GM12874 (cell line): ENCODE measurements around the gene NOS1AP.

Experiments used
- TF ChIP-seq, protein P1 (sequence below): IDR thresholded peaks from 2 replicates; pipeline ENCODE4 v1.5.1; 2011; ENCODE audit warnings: low read depth, mild to moderate bottlenecking, control low read depth, low read length, moderate library complexity; ENCODE audit not compliant: insufficient read depth

Gene NOS1AP

GRCh38 chr1:162316187-162316586 lies 246.7 kb downstream of the NOS1AP start:
- TF ChIP-seq, protein P1, sequence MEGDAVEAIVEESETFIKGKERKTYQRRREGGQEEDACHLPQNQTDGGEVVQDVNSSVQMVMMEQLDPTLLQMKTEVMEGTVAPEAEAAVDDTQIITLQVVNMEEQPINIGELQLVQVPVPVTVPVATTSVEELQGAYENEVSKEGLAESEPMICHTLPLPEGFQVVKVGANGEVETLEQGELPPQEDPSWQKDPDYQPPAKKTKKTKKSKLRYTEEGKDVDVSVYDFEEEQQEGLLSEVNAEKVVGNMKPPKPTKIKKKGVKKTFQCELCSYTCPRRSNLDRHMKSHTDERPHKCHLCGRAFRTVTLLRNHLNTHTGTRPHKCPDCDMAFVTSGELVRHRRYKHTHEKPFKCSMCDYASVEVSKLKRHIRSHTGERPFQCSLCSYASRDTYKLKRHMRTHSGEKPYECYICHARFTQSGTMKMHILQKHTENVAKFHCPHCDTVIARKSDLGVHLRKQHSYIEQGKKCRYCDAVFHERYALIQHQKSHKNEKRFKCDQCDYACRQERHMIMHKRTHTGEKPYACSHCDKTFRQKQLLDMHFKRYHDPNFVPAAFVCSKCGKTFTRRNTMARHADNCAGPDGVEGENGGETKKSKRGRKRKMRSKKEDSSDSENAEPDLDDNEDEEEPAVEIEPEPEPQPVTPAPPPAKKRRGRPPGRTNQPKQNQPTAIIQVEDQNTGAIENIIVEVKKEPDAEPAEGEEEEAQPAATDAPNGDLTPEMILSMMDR, result no peak

DNA sequence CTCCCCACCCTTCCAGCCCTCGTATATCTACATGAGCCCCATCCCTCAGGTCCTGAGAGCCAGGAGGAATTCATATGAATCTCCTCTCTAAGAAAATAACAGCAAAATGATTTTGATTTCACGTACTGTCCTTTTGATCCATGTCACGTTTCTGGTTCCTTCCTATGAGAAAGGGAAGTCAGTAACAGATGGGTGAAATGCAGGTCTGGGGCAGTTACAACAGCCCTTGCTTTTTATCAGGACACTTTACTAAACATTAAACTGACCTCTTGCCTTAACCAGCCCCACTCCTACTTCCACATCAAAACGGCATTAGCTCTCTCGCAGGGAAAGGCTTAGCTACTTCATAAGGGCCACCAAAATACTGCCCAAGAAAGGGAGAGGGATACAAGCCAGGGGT lies 248.1 kb downstream of the NOS1AP start:
- TF ChIP-seq, protein P1, result no peak

- TF ChIP-seq, protein P1, result no peak
Observed at GRCh38 chr1:162319493-162320175, 250.1 kb downstream of the NOS1AP start.

DNA sequence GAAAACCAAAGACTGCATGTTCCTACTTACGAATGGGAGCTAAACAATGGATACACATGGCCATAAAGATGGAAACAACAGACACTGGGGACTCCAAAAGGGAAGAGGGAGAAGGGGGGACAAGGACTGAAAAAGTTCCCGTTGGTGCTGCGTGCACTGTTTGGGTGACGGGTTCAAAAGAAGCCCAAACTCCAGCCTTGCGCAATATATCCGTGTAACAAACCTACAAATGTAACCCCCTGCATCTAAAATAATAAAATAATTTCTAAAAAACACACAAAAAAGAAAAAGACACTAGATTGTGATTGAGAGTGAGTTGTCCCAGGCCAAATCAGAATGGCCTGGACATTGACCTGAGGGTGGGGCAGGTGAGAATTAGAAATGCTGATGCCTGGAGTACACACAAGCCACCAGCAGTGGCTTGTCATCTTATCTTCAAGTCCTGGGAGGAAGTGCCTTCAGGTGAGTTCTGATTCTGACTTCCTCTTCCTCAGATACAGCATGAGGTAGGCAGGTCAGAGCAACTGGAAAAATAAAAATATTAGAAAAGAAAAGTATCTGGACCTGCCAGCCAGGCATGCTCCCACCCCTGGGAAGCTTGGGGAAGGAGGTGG lies 252.4 kb downstream of the NOS1AP start:
- TF ChIP-seq, protein P1, result no peak

DNA sequence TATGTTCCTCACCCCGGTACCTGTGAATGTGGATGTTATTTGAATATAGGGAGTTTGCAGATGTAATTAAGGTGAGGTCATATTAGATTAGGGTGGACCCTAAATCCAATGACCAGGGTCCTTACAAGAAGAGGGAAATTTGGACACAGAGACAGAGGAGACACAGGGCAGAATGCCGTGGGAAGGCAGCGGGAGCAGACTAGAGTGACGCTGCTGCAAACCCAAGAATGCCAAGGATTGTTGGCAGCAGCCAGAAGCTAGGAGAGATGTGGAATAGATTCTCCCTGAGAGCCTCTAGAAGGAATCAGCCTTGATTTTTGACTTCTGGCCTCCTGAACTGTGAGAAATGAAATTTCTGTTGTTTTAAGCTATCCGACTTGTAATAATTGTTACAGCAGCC lies 253.5 kb downstream of the NOS1AP start:
- TF ChIP-seq, protein P1, result no peak

DNA sequence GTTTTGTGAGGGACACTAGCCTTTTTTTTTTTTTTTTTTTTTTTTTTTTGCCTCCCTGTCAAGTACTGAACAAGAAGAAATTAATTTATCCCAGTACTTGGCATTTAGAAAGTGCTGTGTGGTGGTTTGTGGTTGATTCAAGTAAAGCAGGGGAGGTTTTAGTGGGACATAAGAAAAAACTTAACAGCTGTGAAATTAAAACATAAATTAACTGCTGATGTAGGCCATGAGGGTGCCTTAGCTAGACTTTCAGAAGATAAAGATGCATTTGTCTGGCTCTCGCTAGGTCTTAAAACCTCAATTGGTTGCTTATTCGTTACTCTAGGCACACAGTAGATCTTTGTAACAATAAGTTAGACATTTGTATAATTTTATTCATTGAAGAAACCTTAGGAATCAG lies 254.9 kb downstream of the NOS1AP start:
- TF ChIP-seq, protein P1, result no peak

DNA sequence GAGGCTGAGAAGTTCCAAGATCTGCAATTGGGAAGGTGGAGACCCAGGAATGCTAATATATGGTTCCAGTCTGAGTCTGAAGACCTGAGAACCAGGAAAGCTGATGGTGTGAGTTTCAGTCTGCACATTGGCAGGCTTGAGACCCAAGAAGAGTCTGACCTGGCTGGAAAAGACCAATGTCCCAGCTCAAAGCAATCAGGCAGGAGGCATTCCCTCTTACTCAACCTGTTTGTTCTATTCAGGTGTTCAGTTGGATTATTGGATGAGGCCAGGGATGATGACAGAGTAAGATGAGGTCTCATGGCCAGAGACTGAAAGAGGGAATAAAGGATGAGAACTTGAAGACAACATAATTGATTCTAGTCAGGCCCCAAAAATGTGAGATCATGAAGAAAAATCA lies 257.1 kb downstream of the NOS1AP start:
- TF ChIP-seq, protein P1, result no peak
